H1 (cell line): ENCODE data around the gene ADM5. TPM values are rescaled to one million over a fixed set of nuclear protein-coding genes. Genes with fewer than 3 reads are reported as not detected.

ENCODE experiments used
- CTCF ChIA-PET: fragments of 300-600 bp; sonication (Branson Sonifier 250); formaldehyde crosslinking; loops from one replicate; lab custom pipeline; 2021; ENCODE audit not compliant: partially characterized antibody; lab: Charles Lee
- POLR2A ChIA-PET: fragments of 300-600 bp; sonication (Branson Sonifier 250); formaldehyde crosslinking; loops from one replicate; lab custom pipeline; 2021; ENCODE audit warnings: inconsistent platforms; ENCODE audit not compliant: partially characterized antibody; lab: Charles Lee
- DNase-seq, 2 experiments: peaks; one replicate each; pipeline versions ENCODE4 v3.0.0 to v3.0.0-alpha.2; 2010 to 2022; ENCODE audit warnings: low spot score in 2 of 2, low read depth in 1 of 2, mixed read lengths in 1 of 2
- FAIRE-seq: peaks from 2 replicates; lab custom pipeline; 2011; peaks lifted over from hg19 to GRCh38; lab: Jason Lieb, UNC
- H2AFZ ChIP-seq: 2 replicates; pipeline ENCODE4 v1.8.1; 2012; ENCODE audit warnings: low read length, inconsistent platforms
- H2AK5ac ChIP-seq: 2 replicates; pipeline ENCODE4 v1.6.1; 2013; ENCODE audit warnings: low read depth, low read length
- H2BK120ac ChIP-seq: replicated peaks from 2 replicates; pipeline ENCODE3; 2013; ENCODE audit warnings: low read depth, low read length, inconsistent platforms
- H2BK12ac ChIP-seq: 2 replicates; pipeline ENCODE4 v1.6.1; 2013; ENCODE audit warnings: low read depth, low read length
- H2BK15ac ChIP-seq: 2 replicates; pipeline ENCODE4 v1.6.1; 2013; ENCODE audit warnings: low read length
- H2BK20ac ChIP-seq: 2 replicates; pipeline ENCODE4 v1.6.1; 2013; ENCODE audit warnings: low read length
- H2BK5ac ChIP-seq: 2 replicates; pipeline ENCODE4 v1.6.1; 2013; ENCODE audit warnings: low read depth, low read length
- H3K14ac ChIP-seq: 2 replicates; pipeline ENCODE4 v1.6.1; 2013; ENCODE audit warnings: inconsistent platforms; ENCODE audit not compliant: insufficient read length
- H3K18ac ChIP-seq: 2 replicates; pipeline ENCODE4 v1.6.1; 2013; ENCODE audit warnings: low read length; ENCODE audit errors: extremely low read depth
- H3K23ac ChIP-seq: 2 replicates; pipeline ENCODE4 v1.6.1; 2013; ENCODE audit warnings: inconsistent platforms; ENCODE audit not compliant: insufficient read length
- H3K23me2 ChIP-seq: 2 replicates; pipeline ENCODE4 v1.6.1; 2013; ENCODE audit warnings: low read depth, low read length
- H3K27ac ChIP-seq: 2 replicates; pipeline ENCODE4 v1.6.1; 2011; ENCODE audit warnings: low read depth, low read length, inconsistent platforms
- H3K27me3 ChIP-seq, 4 experiments: replicated peaks in 1 of 4; 1 replicate in 1 of 4; 2 replicates in 3 of 4; pipeline versions ENCODE4 v1.6.1 to v1.8.1; 2011 to 2013; ENCODE audit warnings: low read length in 3 of 4, mild to moderate bottlenecking in 3 of 4, inconsistent platforms in 2 of 4, mixed read lengths in 2 of 4, moderate library complexity in 1 of 4; ENCODE audit not compliant: control insufficient read depth in 3 of 4, insufficient read depth in 3 of 4; ENCODE audit errors: extremely low read depth in 1 of 4
- H3K36me3 ChIP-seq, 4 experiments: 2 replicates each; pipeline versions ENCODE4 v1.6.1 to v1.8.1; 2011 to 2013; ENCODE audit warnings: mild to moderate bottlenecking in 4 of 4, low read length in 3 of 4, moderate library complexity in 2 of 4, control low read depth in 1 of 4, inconsistent platforms in 1 of 4; ENCODE audit not compliant: insufficient read depth in 4 of 4, control insufficient read depth in 2 of 4
- H3K4ac ChIP-seq: replicated peaks from 2 replicates; pipeline ENCODE3; 2013; ENCODE audit warnings: low read length, low read depth, mixed read lengths, inconsistent platforms; ENCODE audit not compliant: insufficient read length
- H3K4me1 ChIP-seq, 4 experiments: replicated peaks in 1 of 4; 1 replicate in 1 of 4; 2 replicates in 3 of 4; pipeline versions ENCODE4 v1.6.1 to v1.8.1; 2011 to 2013; ENCODE audit warnings: low read length in 3 of 4, inconsistent platforms in 2 of 4, mixed read lengths in 1 of 4; ENCODE audit not compliant: insufficient read depth in 4 of 4, control insufficient read depth in 3 of 4
- H3K4me2 ChIP-seq, 2 experiments: 2 replicates each; pipeline versions ENCODE4 v1.6.1 to v1.8.1; 2011 to 2013; ENCODE audit warnings: low read depth in 2 of 2, low read length in 2 of 2, control low read depth in 1 of 2, inconsistent platforms in 1 of 2, mild to moderate bottlenecking in 1 of 2; ENCODE audit not compliant: insufficient read depth in 1 of 2
- H3K4me3 ChIP-seq, 4 experiments: fragments of 200-600, 300-600 bp in 1 of 4; sonication (generic), shearing (Covaris generic), sonication (Bioruptor Twin) in 1 of 4; 2 replicates each; pipeline versions ENCODE4 v1.5.1 to v1.8.1; 2011 to 2016; ENCODE audit warnings: low read length in 4 of 4, low read depth in 3 of 4, control low read depth in 2 of 4, inconsistent platforms in 2 of 4, mild to moderate bottlenecking in 2 of 4, mixed read lengths in 1 of 4, moderate library complexity in 1 of 4; ENCODE audit not compliant: insufficient read depth in 2 of 4; ENCODE audit errors: extremely low read depth in 1 of 4
- H3K56ac ChIP-seq: replicated peaks from 2 replicates; pipeline ENCODE3; 2013; ENCODE audit warnings: low read depth, mild to moderate bottlenecking, mixed read lengths, low read length, inconsistent platforms; ENCODE audit not compliant: insufficient read length
- H3K79me1 ChIP-seq: 2 replicates; pipeline ENCODE4 v1.6.1; 2013; ENCODE audit warnings: low read depth, low read length, control low read depth
- H3K79me2 ChIP-seq, 2 experiments: 2 replicates each; pipeline versions ENCODE4 v1.6.1 to v1.8.1; 2012 to 2013; ENCODE audit warnings: low read length in 2 of 2, mild to moderate bottlenecking in 2 of 2, inconsistent platforms in 1 of 2; ENCODE audit not compliant: insufficient read depth in 2 of 2, control insufficient read depth in 1 of 2
- H3K9ac ChIP-seq, 4 experiments: replicated peaks in 1 of 4; 1 replicate in 1 of 4; 2 replicates in 3 of 4; pipeline versions ENCODE4 v1.6.1 to v1.8.1; 2011 to 2013; ENCODE audit warnings: low read depth in 3 of 4, low read length in 3 of 4, control low read depth in 2 of 4, mild to moderate bottlenecking in 2 of 4, moderate library complexity in 2 of 4, inconsistent platforms in 1 of 4; ENCODE audit errors: extremely low read depth in 1 of 4
- H3K9me3 ChIP-seq, 2 experiments: 2 replicates each; pipeline versions ENCODE4 v1.6.1 to v1.8.1; 2012 to 2013; ENCODE audit warnings: mild to moderate bottlenecking in 2 of 2, moderate library complexity in 2 of 2, control low read depth in 1 of 2, inconsistent platforms in 1 of 2, low read depth in 1 of 2, low read length in 1 of 2, mixed read lengths in 1 of 2; ENCODE audit not compliant: insufficient read depth in 2 of 2
- H4K20me1 ChIP-seq, 2 experiments: replicated peaks in 1 of 2; 2 replicates each; pipeline versions ENCODE3 to v1.8.1; 2011 to 2013; ENCODE audit warnings: inconsistent platforms in 2 of 2, low read length in 2 of 2, mild to moderate bottlenecking in 1 of 2; ENCODE audit not compliant: insufficient read depth in 2 of 2, control insufficient read depth in 1 of 2
- H4K5ac ChIP-seq: 2 replicates; pipeline ENCODE4 v1.6.1; 2013; ENCODE audit warnings: low read length, low read depth, mixed read lengths, inconsistent platforms; ENCODE audit not compliant: insufficient read length
- H4K8ac ChIP-seq: 2 replicates; pipeline ENCODE4 v1.8.0; 2013; ENCODE audit warnings: mild to moderate bottlenecking, moderate library complexity, low read length, inconsistent platforms; ENCODE audit not compliant: insufficient read depth; ENCODE audit errors: extremely low read depth
- H4K91ac ChIP-seq: replicated peaks from 2 replicates; pipeline ENCODE3; 2013; ENCODE audit warnings: low read length, mixed read lengths, inconsistent platforms; ENCODE audit not compliant: insufficient read length
- EGR1 ChIP-seq: IDR thresholded peaks from 2 replicates; pipeline ENCODE4 v1.6.1; 2011; ENCODE audit warnings: low read depth, low read length, borderline replicate concordance
- TEAD4 ChIP-seq: IDR thresholded peaks from 2 replicates; pipeline ENCODE4 v1.6.1; 2012; ENCODE audit warnings: low read depth, low read length, inconsistent platforms, mixed read lengths
- YY1 ChIP-seq: IDR thresholded peaks from 2 replicates; pipeline ENCODE4 v1.6.1; 2011; ENCODE audit warnings: low read depth, mild to moderate bottlenecking, low read length
- WGBS, 2 experiments: shearing (Covaris generic) in 1 of 2; methylation state at CpG; one replicate each; pipeline versions ENCODE4 v1.1.6 to v1.1.7; 2013 to 2015; ENCODE audit warnings: low lambda C conversion rate in 2 of 2, mixed read lengths in 2 of 2, inconsistent platforms in 1 of 2, low coverage in 1 of 2, missing lambda C conversion rate in 1 of 2; ENCODE audit not compliant: insufficient replicate concordance in 2 of 2, insufficient coverage in 1 of 2, insufficient read length in 1 of 2; ENCODE audit errors: extremely low coverage in 1 of 2, missing lambda C conversion rate in 1 of 2; 5-methylcytosine and 5-hydroxymethylcytosine counted together
- polyA plus RNA-seq, 7 experiments: library from polyadenylated mRNA; depleted of rRNA in 3 of 7; stranded (reverse) in 5 of 7; unstranded in 2 of 7; fragments of >200 nt in 5 of 7; fragments of 200-250 nt in 2 of 7; gene quantifications; 1 replicate in 5 of 7; 2 replicates in 1 of 7; 4 replicates in 1 of 7; pipeline versions ENCODE4 v1.2.1 to v1.2.3, GENCODE V29; 2011 to 2013; ENCODE audit warnings: missing spikeins in 2 of 7, mixed read lengths in 2 of 7
- total RNA-seq: library from RNA; stranded (reverse); fragmentation: NEBNext Ultra II Directional; extraction: Animal tissue kit (Norgen Biotek cat#: 25700); gene quantifications from 2 replicates; pipeline ENCODE4 v1.2.1, GENCODE V29; 2021

Gene ADM5
- total and polyA plus RNA-seq, 2 of the 8 experiments (the other 6 are each of a cell fraction or from before 2014, with no cell fraction given) = 2.5 to 2.6 TPM

- Histone ChIP-seq H3K23ac (no peak overlapping the region), H2AK5ac (no peak overlapping the region), H2BK12ac (no peak overlapping the region), H3K4me1 (no peaks in the 10 kb centered on the region; a peak in 1 of 7 replicates), H2AFZ (no peak overlapping the region), H3K4me3 (no peak overlapping the region), H3K79me2 (no peaks in the 10 kb centered on the region; a peak in 1 of 4 replicates), H3K79me1 (no peaks in the 10 kb centered on the region), H4K5ac (no peak overlapping the region), H3K4me2 (no peak overlapping the region), H3K27ac (no peak overlapping the region), H3K9ac (no peak overlapping the region), H3K36me3 (peaks cover 16 to 43% (median 27%) of the 10 kb centered on the region in 4 experiments), H3K56ac (no peak overlapping the region), H2BK5ac (no peak overlapping the region), H3K14ac (no peak overlapping the region), H3K9me3 (peaks cover 0 to 2% of the 10 kb centered on the region in 2 experiments; a peak in 1 of 4 replicates), H3K27me3 (no peaks in the 10 kb centered on the region), H4K20me1 (peaks cover 0 to 4% of the 10 kb centered on the region in 2 experiments), H2BK120ac (no peak overlapping the region), H4K91ac (no peak overlapping the region), H3K4ac (no peak overlapping the region), H2BK15ac (no peak overlapping the region), H3K18ac (no peak overlapping the region), H2BK20ac (no peak overlapping the region), H4K8ac (no peak overlapping the region), H3K23me2 (peaks cover 7% of the 10 kb centered on the region; the same call in 1 of the 2 replicates)
- ChIA-PET POLR2A (interaction anchor here (0.8 to 1.4 kb wide), 2 partner anchors 18 to 32 kb away, joined by 3 to 4 read pairs; no protein-coding TSS in a partner anchor), CTCF (interaction anchor here (0.7 to 1.0 kb wide), 4 partner anchors 9 to 95 kb away, joined by 3 to 5 read pairs (median 4); no protein-coding TSS in a partner anchor)
- peak; percentile 70; the same call in 1 of the 2 replicates for TF ChIP-seq YY1
- TF ChIP-seq EGR1 = no peak
- no peak for TF ChIP-seq TEAD4
- WGBS, 2 experiments = 93% methylated on average over 20 of the region's 20 CpGs; no CpG with 5 or more reads in 1 of the 2 experiments
- no peak for FAIRE-seq
- no peak for DNase-seq
Observed at GRCh38 chr19:49710372-49710951, 21.1 kb downstream of the ADM5 start.
